Endothelial cell of umbilical vein (primary cell): Measurements from ENCODE around the gene ABLIM2. TPM values are rescaled to one million over a fixed set of nuclear protein-coding genes. Genes with fewer than 3 reads are reported as not detected.

Experiments used
- BruUV-seq: library from RNA; stranded (reverse); fragments of 400-500 nt; replicated peaks from 2 replicates; lab custom pipeline; 2021; lab: Mats Ljungman, UMichigan
- CTCF ChIA-PET: fragments of 300-600, 350-600 bp; sonication (Branson Sonifier 250); formaldehyde crosslinking; loops from one replicate; lab custom pipeline; 2021; ENCODE audit warnings: antibody characterized with exemption, inconsistent platforms; lab: Charles Lee
- POLR2A ChIA-PET: fragments of 300-600, 350-600 bp; sonication (Branson Sonifier 250); formaldehyde crosslinking; loops from one replicate; lab custom pipeline; 2021; ENCODE audit warnings: antibody characterized with exemption, inconsistent platforms; lab: Charles Lee
- DNase-seq: peaks from one replicate; pipeline ENCODE4 v3.0.0-alpha.2; 2011; ENCODE audit warnings: low read depth, low spot score
- FAIRE-seq: peaks from 2 replicates; lab custom pipeline; 2011; peaks lifted over from hg19 to GRCh38; lab: Jason Lieb, UNC
- H2AFZ ChIP-seq: 2 replicates; pipeline ENCODE4 v1.6.0; 2012; ENCODE audit warnings: low read depth, low read length, control low read depth, inconsistent platforms
- H3K27ac ChIP-seq: 2 replicates; pipeline ENCODE4 v1.5.1; 2011; ENCODE audit warnings: low read depth, mild to moderate bottlenecking, control low read depth, low read length, moderate library complexity; ENCODE audit not compliant: insufficient read depth
- H3K27me3 ChIP-seq, 2 experiments: 2 replicates each; pipeline versions ENCODE4 v1.6.0 to v1.6.1; 2011; ENCODE audit warnings: low read length in 2 of 2, mixed read lengths in 1 of 2; ENCODE audit not compliant: control insufficient read depth in 2 of 2, insufficient read depth in 2 of 2
- H3K36me3 ChIP-seq, 2 experiments: 2 replicates in 1 of 2; 3 replicates in 1 of 2; pipeline ENCODE4 v1.5.1; 2011; ENCODE audit warnings: low read length in 2 of 2, mild to moderate bottlenecking in 1 of 2, moderate library complexity in 1 of 2; ENCODE audit not compliant: control insufficient read depth in 2 of 2, insufficient read depth in 2 of 2; ENCODE audit errors: extremely low read depth in 1 of 2
- H3K4me1 ChIP-seq: 3 replicates; pipeline ENCODE4 v1.5.1; 2011; ENCODE audit warnings: mild to moderate bottlenecking, low read length; ENCODE audit not compliant: control insufficient read depth, insufficient read depth; ENCODE audit errors: extremely low read depth
- H3K4me2 ChIP-seq: 2 replicates; pipeline ENCODE4 v1.6.1; 2011; ENCODE audit warnings: low read length, control low read depth, mixed read lengths; ENCODE audit not compliant: insufficient read depth
- H3K4me3 ChIP-seq, 3 experiments: fragments of 200-600 bp in 1 of 3; sonication (generic), shearing (Covaris generic) in 1 of 3; replicated peaks in 1 of 3; 2 replicates each; pipeline ENCODE4 v1.5.1; 2011 to 2016; ENCODE audit warnings: control low read depth in 3 of 3, low read length in 3 of 3, mild to moderate bottlenecking in 2 of 3, inconsistent platforms in 1 of 3, low read depth in 1 of 3, moderate library complexity in 1 of 3; ENCODE audit not compliant: insufficient read depth in 1 of 3
- H3K79me2 ChIP-seq: 2 replicates; pipeline ENCODE4 v1.6.0; 2012; ENCODE audit warnings: low read length, inconsistent platforms; ENCODE audit not compliant: control insufficient read depth, insufficient read depth
- H3K9ac ChIP-seq: replicated peaks from 2 replicates; pipeline ENCODE3; 2011; ENCODE audit warnings: low read length, control low read depth; ENCODE audit not compliant: insufficient read depth; ENCODE audit errors: extremely low read depth
- H3K9me1 ChIP-seq: replicated peaks from 3 replicates; pipeline ENCODE4 v1.6.0; 2011; ENCODE audit warnings: mild to moderate bottlenecking, low read length; ENCODE audit not compliant: control insufficient read depth, insufficient read depth; ENCODE audit errors: extremely low read depth
- H3K9me3 ChIP-seq: replicated peaks from 2 replicates; pipeline ENCODE4 v1.5.1; 2012; ENCODE audit warnings: low read length, inconsistent platforms; ENCODE audit not compliant: control insufficient read depth, insufficient read depth
- H4K20me1 ChIP-seq: replicated peaks from 2 replicates; pipeline ENCODE3; 2011; ENCODE audit warnings: mild to moderate bottlenecking, low read length; ENCODE audit not compliant: control insufficient read depth, insufficient read depth; ENCODE audit errors: extremely low read depth
- CTCF ChIP-seq, 2 donors: IDR thresholded peaks; 1 replicate in 1 of 2; 2 replicates in 1 of 2; pipeline ENCODE4 v1.5.1; 2011; ENCODE audit warnings: low read length in 2 of 2, mild to moderate bottlenecking in 2 of 2, moderate library complexity in 2 of 2, control low read depth in 1 of 2, inconsistent platforms in 1 of 2, low read depth in 1 of 2; ENCODE audit not compliant: insufficient read depth in 1 of 2; ENCODE audit errors: extremely low read depth in 1 of 2
- EZH2 ChIP-seq: IDR thresholded peaks from 2 replicates; pipeline ENCODE4 v1.6.1; 2012; ENCODE audit warnings: borderline replicate concordance, low read depth, mild to moderate bottlenecking, moderate library complexity, low read length, inconsistent platforms; ENCODE audit not compliant: severe bottlenecking
- FOS ChIP-seq: IDR thresholded peaks from 2 replicates; pipeline ENCODE4 v1.6.1; 2011; ENCODE audit warnings: mild to moderate bottlenecking, low read length, moderate library complexity, borderline replicate concordance; ENCODE audit not compliant: insufficient read depth
- GATA2 ChIP-seq: IDR thresholded peaks from 2 replicates; pipeline ENCODE4 v1.7.0; 2011; ENCODE audit warnings: low read depth, mild to moderate bottlenecking, moderate library complexity, mixed read lengths, low read length; ENCODE audit not compliant: insufficient read length, insufficient read depth
- JUN ChIP-seq: IDR thresholded peaks from 2 replicates; pipeline ENCODE4 v1.6.1; 2011; ENCODE audit warnings: borderline replicate concordance, low read depth; ENCODE audit not compliant: insufficient read length, insufficient read depth
- MAX ChIP-seq: IDR thresholded peaks from 2 replicates; pipeline ENCODE4 v1.6.1; 2011; ENCODE audit not compliant: insufficient read depth, insufficient read length
- MYC ChIP-seq: IDR thresholded peaks from one replicate; pipeline ENCODE4 v1.6.1; 2011; ENCODE audit warnings: mild to moderate bottlenecking, low read depth, low read length
- POLR2A ChIP-seq: IDR thresholded peaks from 2 replicates; pipeline ENCODE4 v1.6.1; 2012; ENCODE audit warnings: low read depth, mild to moderate bottlenecking, control low read depth, low read length
- POLR2AphosphoS5 ChIP-seq: IDR thresholded peaks from 2 replicates; pipeline ENCODE4 v1.6.1; 2012; ENCODE audit warnings: low read depth, mild to moderate bottlenecking, control low read depth, low read length, moderate library complexity; ENCODE audit not compliant: insufficient read depth
- dilution Hi-C: fragments of 300-500 bp; cut with MboI; formaldehyde crosslinking; loops from one replicate; pipeline ENCODE4 v1.15.0; 2019; ENCODE audit warnings: low sequenced_read_pairs; ENCODE audit not compliant: extremely low pct_ligation_motif_present
- intact Hi-C: fragments of 100-400 bp; cut with micrococcal nuclease; formaldehyde crosslinking; loops from one replicate; pipeline ENCODE4 v1.10.0; 2022
- polyA plus RNA-seq, 4 experiments: library from polyadenylated mRNA; depleted of rRNA in 3 of 4; stranded (reverse) in 3 of 4; unstranded in 1 of 4; fragments of >200 nt; gene quantifications; 2 replicates each; pipeline versions ENCODE4 v1.2.1 to v1.2.3, GENCODE V29; 2011 to 2012; ENCODE audit warnings: missing spikeins in 1 of 4
- total RNA-seq: library from RNA; stranded (reverse); gene quantifications from 2 replicates; pipeline ENCODE4 v1.2.3, GENCODE V29; 2021

The ABLIM2 gene
- total and polyA plus RNA-seq, 2 donors (not counting 3 experiments of a cell fraction or from before 2014, with no cell fraction given): 0.28 to 0.66 TPM

GRCh38 chr4:8185295-8185694 lies 26.7 kb upstream of the ABLIM2 start:
- Histone ChIP-seq H3K9me3 (no peaks in the 10 kb centered on the region), H3K9me1 (no peaks in the 10 kb centered on the region), H3K36me3 (no peaks in the 10 kb centered on the region), H3K27me3 (no peaks in the 10 kb centered on the region), H2AFZ (no peak overlapping the region), H4K20me1 (no peaks in the 10 kb centered on the region), H3K4me3 (no peak overlapping the region), H3K27ac (no peak overlapping the region), H3K4me1 (peaks cover 36% of the 10 kb centered on the region), H3K4me2 (no peak overlapping the region), H3K79me2 (no peaks in the 10 kb centered on the region), H3K9ac (no peak overlapping the region)
- BruUV-seq: no TSS peak
- intact Hi-C loops: no loop called here
- no peak for FAIRE-seq
- CTCF ChIA-PET: interaction anchor here (1.2 to 2.6 kb wide), 2 partner anchors 9 to 14 kb away, joined by 4 to 13 read pairs; partner anchors contain the start of gene SH3TC1
- TF ChIP-seq JUN (no peak), MYC (no peak), FOS (no peak), POLR2A (no peak), MAX (no peak), GATA2 (no peak), EZH2 (no peak), POLR2AphosphoS5 (no peak), CTCF (IDR thresholded peaks at IDR 0.05; ENCODE audit: extremely low read depth in 1 of 2, insufficient read depth in 1 of 2, low read depth in 1 of 2, low read length in 2 of 2) (no peak)
- dilution Hi-C loops: no loop called here
- POLR2A ChIA-PET: no interaction called here
- no peak for DNase-seq
